Hematopoietic multipotent progenitor cell (in vitro differentiated cells): Measurements from ENCODE around the gene S100B. TPM values are rescaled to one million over a fixed set of nuclear protein-coding genes. Genes with fewer than 3 reads are reported as not detected.

Experiments
- total RNA-seq: library from RNA; depleted of rRNA; stranded (reverse); fragments of >200 nt; gene quantifications from one replicate; pipeline ENCODE4 v1.2.3, GENCODE V29; 2012

The S100B gene
- total RNA-seq, 1 donor: 0.81 TPM

Other genes with a start within 250 kb of the S100B start
- gene DIP2A, start 146.2 kb downstream of the S100B start, total RNA-seq: 61.7 TPM
- 181 TPM for gene PRMT2, start 30.6 kb upstream of the S100B start, total RNA-seq